HepG2 (cell line): Measurements from ENCODE around the gene RAET1E. TPM values are rescaled to one million over a fixed set of nuclear protein-coding genes. Genes with fewer than 3 reads are reported as not detected.
A peak's percentile ranks its signal among the peaks of the same experiment; 100 is the strongest.

Source experiments
- ISX ChIP-seq: sonication (generic); formaldehyde crosslinking; conservative IDR thresholded peaks from 2 replicates; pipeline ENCODE4 v1.5.0; 2020; ENCODE audit warnings: missing genetic modification reagents
- KLF15 ChIP-seq: sonication (generic); formaldehyde crosslinking; IDR thresholded peaks from 2 replicates; pipeline ENCODE4 v1.8.1; 2023; ENCODE audit warnings: borderline replicate concordance, mild to moderate bottlenecking, inconsistent platforms, missing genetic modification reagents, mixed read lengths
- MEIS1 ChIP-seq: sonication (generic); formaldehyde crosslinking; IDR thresholded peaks from 2 replicates; pipeline ENCODE4 v1.9.0; 2021; ENCODE audit warnings: mild to moderate bottlenecking, missing genetic modification reagents, moderate library complexity, borderline replicate concordance
- MYC ChIP-seq: sonication (generic); formaldehyde crosslinking; IDR thresholded peaks from 2 replicates; pipeline ENCODE4 v1.9.0; 2021; ENCODE audit warnings: missing genetic modification reagents, borderline replicate concordance
- NFKBIZ ChIP-seq: IDR thresholded peaks from 2 replicates; pipeline ENCODE4 v1.6.1; 2018; ENCODE audit warnings: missing genetic modification reagents, missing compliant biosample characterization
- NR2F2 ChIP-seq: IDR thresholded peaks from 2 replicates; pipeline ENCODE4 v1.6.1; 2012; ENCODE audit warnings: low read depth, inconsistent platforms, borderline replicate concordance
- PHB2 ChIP-seq: fragments of 450-650 bp; IDR thresholded peaks from 2 replicates; pipeline ENCODE4 v1.6.1; 2018; ENCODE audit not compliant: partially characterized antibody
- PLSCR1 ChIP-seq: sonication (generic); formaldehyde crosslinking; IDR thresholded peaks from 2 replicates; pipeline ENCODE4 v1.5.0; 2020; ENCODE audit warnings: missing genetic modification reagents, mild to moderate bottlenecking, borderline replicate concordance
- PTBP1 ChIP-seq: fragments of 200-400 bp; formaldehyde crosslinking; IDR thresholded peaks from 2 replicates; pipeline ENCODE4 v1.6.1; 2018; ENCODE audit warnings: low read length, low read depth; ENCODE audit not compliant: poor library complexity, severe bottlenecking
- RAD51 ChIP-seq: fragments of 450-650 bp; IDR thresholded peaks from 2 replicates; pipeline ENCODE4 v1.6.1; 2016; ENCODE audit warnings: borderline replicate concordance
- SALL2 ChIP-seq: sonication (generic); formaldehyde crosslinking; IDR thresholded peaks from 2 replicates; pipeline ENCODE4 v1.8.1; 2023; ENCODE audit warnings: mild to moderate bottlenecking, missing genetic modification reagents, inconsistent platforms
- SCMH1 ChIP-seq: sonication (generic); formaldehyde crosslinking; IDR thresholded peaks from 2 replicates; pipeline ENCODE4 v1.9.0; 2021; ENCODE audit warnings: missing genetic modification reagents, mild to moderate bottlenecking, borderline replicate concordance
- TEAD2 ChIP-seq: sonication (generic); formaldehyde crosslinking; IDR thresholded peaks from 2 replicates; pipeline ENCODE4 v1.9.0; 2021; ENCODE audit warnings: missing genetic modification reagents
- TEAD3 ChIP-seq: optimal IDR thresholded peaks from 2 replicates; pipeline ENCODE3; 2016; ENCODE audit warnings: borderline replicate concordance
- ZBTB1 ChIP-seq: sonication (generic); formaldehyde crosslinking; IDR thresholded peaks from 2 replicates; pipeline ENCODE4 v1.4.0; 2020; ENCODE audit warnings: missing genetic modification reagents, borderline replicate concordance
- ZBTB38 ChIP-seq: sonication (generic); formaldehyde crosslinking; IDR thresholded peaks from 2 replicates; pipeline ENCODE4 v1.5.1; 2020; ENCODE audit warnings: mild to moderate bottlenecking, missing genetic modification reagents
- ZMAT3 ChIP-seq: sonication (generic); formaldehyde crosslinking; conservative IDR thresholded peaks from 2 replicates; pipeline ENCODE4 v1.7.0; 2021; ENCODE audit warnings: missing genetic modification reagents
- ZNF160 ChIP-seq: sonication (generic); formaldehyde crosslinking; IDR thresholded peaks from 2 replicates; pipeline ENCODE4 v1.8.0; 2022; ENCODE audit warnings: mild to moderate bottlenecking, inconsistent platforms, missing genetic modification reagents
- ZNF205 ChIP-seq: IDR thresholded peaks from 2 replicates; pipeline ENCODE4 v1.6.1; 2018; ENCODE audit warnings: missing biosample characterization, missing genetic modification reagents
- ZNF3 ChIP-seq: IDR thresholded peaks from 2 replicates; pipeline ENCODE4 v1.7.0; 2017; ENCODE audit warnings: inconsistent platforms
- ZNF329 ChIP-seq: sonication (generic); formaldehyde crosslinking; IDR thresholded peaks from 2 replicates; pipeline ENCODE4 v1.9.0; 2021; ENCODE audit warnings: low read depth, mild to moderate bottlenecking, missing genetic modification reagents
- ZNF512B ChIP-seq: sonication (generic); formaldehyde crosslinking; IDR thresholded peaks from 2 replicates; pipeline ENCODE4 v1.5.1; 2020; ENCODE audit warnings: missing genetic modification reagents, mild to moderate bottlenecking, borderline replicate concordance
- ZNF577 ChIP-seq: sonication (generic); formaldehyde crosslinking; IDR thresholded peaks from 2 replicates; pipeline ENCODE4 v1.4.0; 2020; ENCODE audit warnings: mild to moderate bottlenecking, low read depth, missing genetic modification reagents, borderline replicate concordance
- ZNF619 ChIP-seq: sonication (generic); formaldehyde crosslinking; IDR thresholded peaks from 2 replicates; pipeline ENCODE4 v1.4.0; 2020; ENCODE audit warnings: mild to moderate bottlenecking, missing genetic modification reagents
- ZNF761 ChIP-seq: sonication (generic); formaldehyde crosslinking; conservative IDR thresholded peaks from 2 replicates; pipeline ENCODE4 v1.4.0; 2020; ENCODE audit warnings: mild to moderate bottlenecking, missing genetic modification reagents
- ZSCAN9 ChIP-seq: IDR thresholded peaks from 2 replicates; pipeline ENCODE4 v1.6.1; 2016; ENCODE audit warnings: borderline replicate concordance
- polyA plus RNA-seq, 8 experiments: library from polyadenylated mRNA; depleted of rRNA in 3 of 8; stranded (reverse) in 7 of 8; unstranded in 1 of 8; fragments of >200 nt; fragmentation: Illumina TruSeq in 4 of 8; extraction: Trizol in 4 of 8; gene quantifications; 2 replicates each; pipeline versions ENCODE4 v1.2.1 to v1.2.3, GENCODE V29; 2011 to 2016; ENCODE audit warnings: low read depth in 4 of 8, missing spikeins in 1 of 8, mixed read lengths in 1 of 8; ENCODE audit not compliant: insufficient read depth in 1 of 8
- total RNA-seq, 5 experiments: library from RNA; depleted of rRNA; stranded (reverse); fragments of >200 nt; fragmentation: Illumina TruSeq; extraction: Trizol; gene quantifications; 2 replicates each; pipeline ENCODE4 v1.2.3, GENCODE V29; 2016; ENCODE audit warnings: low read depth in 1 of 5
- TF ChIP-seq, protein P1 (sequence below): sonication (generic); formaldehyde crosslinking; conservative IDR thresholded peaks from 2 replicates; pipeline ENCODE4 v1.5.0; 2020; ENCODE audit warnings: missing genetic modification reagents

Gene RAET1E
- total and polyA plus RNA-seq, 2 of the 13 experiments (the other 11 are each of a cell fraction or from before 2014, with no cell fraction given): not detected

GRCh38 chr6:149859938-149860337 is 38.0 kb downstream of the RAET1E start (continued):
- no peak for TF ChIP-seq RAD51
- TF ChIP-seq MYC: no peak
- TF ChIP-seq PTBP1: no peak
- TF ChIP-seq ZBTB38: no peak
- TF ChIP-seq, protein P1, sequence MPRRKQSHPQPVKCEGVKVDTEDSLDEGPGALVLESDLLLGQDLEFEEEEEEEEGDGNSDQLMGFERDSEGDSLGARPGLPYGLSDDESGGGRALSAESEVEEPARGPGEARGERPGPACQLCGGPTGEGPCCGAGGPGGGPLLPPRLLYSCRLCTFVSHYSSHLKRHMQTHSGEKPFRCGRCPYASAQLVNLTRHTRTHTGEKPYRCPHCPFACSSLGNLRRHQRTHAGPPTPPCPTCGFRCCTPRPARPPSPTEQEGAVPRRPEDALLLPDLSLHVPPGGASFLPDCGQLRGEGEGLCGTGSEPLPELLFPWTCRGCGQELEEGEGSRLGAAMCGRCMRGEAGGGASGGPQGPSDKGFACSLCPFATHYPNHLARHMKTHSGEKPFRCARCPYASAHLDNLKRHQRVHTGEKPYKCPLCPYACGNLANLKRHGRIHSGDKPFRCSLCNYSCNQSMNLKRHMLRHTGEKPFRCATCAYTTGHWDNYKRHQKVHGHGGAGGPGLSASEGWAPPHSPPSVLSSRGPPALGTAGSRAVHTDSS (CRISPR knock-in tag): no peak
- TF ChIP-seq PLSCR1 (CRISPR knock-in tag): no peak
- peak; percentile 86 for TF ChIP-seq NR2F2
- TF ChIP-seq MEIS1: no peak
- TF ChIP-seq KLF15: no peak
- TF ChIP-seq ZMAT3 (CRISPR knock-in tag): 0 out of 2 replicates have a peak, but pooled peaks have one; percentile 43
- TF ChIP-seq ZSCAN9: 0 out of 2 replicates have a peak, but pooled peaks have one; percentile 51
- TF ChIP-seq SCMH1 (CRISPR knock-in tag): no peak
- TF ChIP-seq ZNF512B (CRISPR knock-in tag): 0 out of 2 replicates have a peak, but pooled peaks have one; percentile 16
- no peak for TF ChIP-seq NFKBIZ
- no peak for TF ChIP-seq ZNF577 (CRISPR knock-in tag)
- no peak for TF ChIP-seq PHB2
- no peak for TF ChIP-seq ZNF160 (CRISPR knock-in tag)
- TF ChIP-seq ZNF619 (CRISPR knock-in tag): no peak
- TF ChIP-seq ZNF329 (CRISPR knock-in tag): no peak
- TF ChIP-seq SALL2 (CRISPR knock-in tag): no peak
- TF ChIP-seq TEAD3 (CRISPR knock-in tag): no peak
- TF ChIP-seq ZNF761 (CRISPR knock-in tag): 0 out of 2 replicates have a peak, but pooled peaks have one; percentile 25
- TF ChIP-seq ZBTB1 (CRISPR knock-in tag): no peak
- TF ChIP-seq ISX (CRISPR knock-in tag): no peak
- TF ChIP-seq ZNF205 (CRISPR knock-in tag): no peak
- no peak for TF ChIP-seq ZNF3 (CRISPR knock-in tag)
- TF ChIP-seq TEAD2 (CRISPR knock-in tag): no peak
